ENCODE results near the gene CBLN1.

Gene CBLN1

DNA sequence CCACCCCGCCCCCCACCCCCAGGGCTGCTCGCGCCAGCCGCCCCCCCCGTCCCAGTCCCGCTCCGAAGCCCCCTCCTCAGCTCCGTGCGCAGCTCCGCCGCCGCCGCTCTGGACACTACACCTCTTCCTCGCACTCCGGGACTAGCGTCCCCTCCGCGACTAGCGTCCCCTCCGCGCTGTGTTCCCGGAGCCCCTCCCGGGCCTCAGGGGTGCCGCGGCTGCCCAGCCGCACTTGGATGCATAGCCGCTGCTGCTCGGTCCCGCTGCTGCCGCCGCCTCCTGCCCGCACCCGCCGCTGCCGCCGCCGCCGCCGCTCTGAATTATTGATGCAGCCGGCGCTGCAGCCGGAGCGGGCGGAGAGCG is at the start of gene CBLN1:
Gene CBLN1 (minus strand): TSS at position 359 of the 363 bp plus-strand sequence. CDS start 373 bp downstream, outside the sequence.
- H3K4me1 ChIP-seq (ENCODE audit: control insufficient read depth in 1 of 2, insufficient read depth in 2 of 2, low read length in 2 of 2), result peaks cover 29 to 32% of the 10 kb centered on the region in 2 donors
- H3K27ac ChIP-seq (ENCODE audit: low read depth, low read length), result peak within 1 kb of the TSS; percentile 75
- H3K9ac ChIP-seq (ENCODE audit: low read depth in 1 of 2, low read length in 2 of 2), result peak within 1 kb of the TSS; percentile 39 to 43

DNA sequence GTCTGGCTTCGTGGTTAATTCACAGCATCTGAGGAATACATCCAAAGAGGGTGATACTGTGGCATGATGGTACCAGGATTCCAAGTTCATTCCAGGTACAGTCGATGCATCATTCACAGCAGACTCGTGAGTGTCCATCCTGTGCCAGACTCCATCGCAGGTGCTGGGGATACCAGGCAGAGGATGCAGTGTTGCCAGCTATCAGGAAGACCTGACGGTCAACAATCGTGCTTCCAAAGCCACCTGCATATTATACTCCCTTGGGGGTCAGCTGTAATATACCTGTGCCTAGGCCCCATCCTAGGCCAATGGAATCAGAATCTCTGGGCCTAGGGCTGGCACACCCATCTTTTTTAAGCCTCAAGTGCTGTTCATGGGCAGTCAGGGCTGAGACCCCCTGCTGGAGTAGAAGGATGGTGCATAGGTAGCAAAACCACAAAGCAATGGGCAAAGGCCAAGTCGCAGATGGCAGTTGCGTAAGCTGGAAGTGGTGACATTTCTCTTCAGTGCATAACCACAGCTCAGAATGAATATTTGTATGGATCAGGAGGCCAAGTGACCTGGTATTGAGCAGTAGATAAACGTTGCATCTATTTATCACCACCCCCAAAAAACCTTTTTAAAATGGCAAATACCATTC is 49.0 kb upstream of the CBLN1 start:
- Histone ChIP-seq H3K9me3 (ENCODE audit: control insufficient read depth in 1 of 2, low read length in 2 of 2) (no peaks in the 10 kb centered on the region), H3K36me3 (ENCODE audit: control insufficient read depth in 1 of 2, insufficient read depth in 2 of 2, low read length in 2 of 2) (no peaks in the 10 kb centered on the region), H3K4me1 (ENCODE audit: control insufficient read depth in 1 of 2, insufficient read depth in 2 of 2, low read length in 2 of 2) (no peaks in the 10 kb centered on the region)

More for the DNA sequence above, at the start of gene CBLN1:
- H3K4me3 ChIP-seq (ENCODE audit: low read depth in 1 of 2, low read length in 2 of 2), result peak within 1 kb of the TSS; percentile 68 to 69
- H3K27me3 ChIP-seq (ENCODE audit: control insufficient read depth in 1 of 2, insufficient read depth in 2 of 2, low read length in 2 of 2), result peaks cover 60 to 62% of the 10 kb centered on the region in 2 donors
- no peaks in the 10 kb centered on the region for H3K9me3 ChIP-seq (ENCODE audit: control insufficient read depth in 1 of 2, low read length in 2 of 2)
- no peaks in the 10 kb centered on the region for H3K36me3 ChIP-seq (ENCODE audit: control insufficient read depth in 1 of 2, insufficient read depth in 2 of 2, low read length in 2 of 2)

DNA sequence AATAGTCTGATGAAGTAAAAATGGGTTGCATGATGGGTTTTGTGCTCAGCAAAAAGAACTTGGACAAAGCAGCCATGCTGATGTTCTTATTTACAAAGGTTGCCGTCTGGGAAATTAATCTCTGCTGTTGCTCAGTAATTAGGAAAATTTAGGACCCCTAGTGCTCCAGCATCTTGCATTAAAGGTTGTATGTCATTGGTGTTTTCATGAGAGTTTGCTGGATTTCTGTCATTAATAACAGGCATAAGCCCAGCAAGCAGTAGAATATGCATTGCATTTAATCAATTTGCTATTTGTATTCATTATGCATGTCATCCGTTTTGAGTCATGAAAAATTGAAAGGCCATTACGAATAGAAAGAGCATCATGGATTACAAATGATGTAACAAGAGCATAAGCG is 46.7 kb upstream of the CBLN1 start:
- no peaks in the 10 kb centered on the region for H3K4me1 ChIP-seq (ENCODE audit: control insufficient read depth in 1 of 2, insufficient read depth in 2 of 2, low read length in 2 of 2)
- no peaks in the 10 kb centered on the region for H3K27me3 ChIP-seq (ENCODE audit: control insufficient read depth in 1 of 2, insufficient read depth in 2 of 2, low read length in 2 of 2)
- no peaks in the 10 kb centered on the region for H3K36me3 ChIP-seq (ENCODE audit: control insufficient read depth in 1 of 2, insufficient read depth in 2 of 2, low read length in 2 of 2)
- no peak overlapping the region for H3K27ac ChIP-seq (ENCODE audit: low read depth, low read length)
- H3K9me3 ChIP-seq (ENCODE audit: control insufficient read depth in 1 of 2, low read length in 2 of 2), result no peaks in the 10 kb centered on the region
- no peak overlapping the region for H3K9ac ChIP-seq (ENCODE audit: low read depth in 1 of 2, low read length in 2 of 2)
- H3K4me3 ChIP-seq (ENCODE audit: low read depth in 1 of 2, low read length in 2 of 2), result no peak overlapping the region

More for the DNA sequence above, 49.0 kb upstream of the CBLN1 start:
- H3K4me3 ChIP-seq (ENCODE audit: low read depth in 1 of 2, low read length in 2 of 2), result no peak overlapping the region
- H3K27me3 ChIP-seq (ENCODE audit: control insufficient read depth in 1 of 2, insufficient read depth in 2 of 2, low read length in 2 of 2), result no peaks in the 10 kb centered on the region
- no peak overlapping the region for H3K27ac ChIP-seq (ENCODE audit: low read depth, low read length)
- H3K9ac ChIP-seq (ENCODE audit: low read depth in 1 of 2, low read length in 2 of 2), result no peak overlapping the region

DNA sequence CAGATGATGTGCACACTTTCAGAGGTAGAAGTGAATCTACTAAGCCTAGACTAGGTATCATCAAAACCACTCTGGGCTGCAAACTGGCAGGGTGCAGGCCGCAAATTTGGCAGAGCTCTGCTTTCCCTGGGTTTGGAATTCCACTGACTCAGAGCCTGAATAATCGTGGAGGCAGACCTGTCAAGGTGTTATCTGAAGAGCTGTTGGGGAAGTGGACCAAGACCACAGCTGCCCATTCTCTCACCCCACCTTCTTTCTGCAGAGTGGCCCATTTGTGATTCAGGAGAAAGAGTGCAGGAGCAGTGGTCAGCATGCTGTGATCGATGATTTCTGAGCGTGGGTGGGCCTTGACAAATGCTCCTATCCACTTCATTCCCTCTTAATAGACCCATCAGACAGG is 45.8 kb upstream of the CBLN1 start:
- Histone ChIP-seq H3K27me3 (ENCODE audit: control insufficient read depth in 1 of 2, insufficient read depth in 2 of 2, low read length in 2 of 2) (no peaks in the 10 kb centered on the region), H3K27ac (ENCODE audit: low read depth, low read length) (no peak overlapping the region), H3K4me3 (ENCODE audit: low read depth in 1 of 2, low read length in 2 of 2) (no peak overlapping the region), H3K9me3 (ENCODE audit: control insufficient read depth in 1 of 2, low read length in 2 of 2) (no peaks in the 10 kb centered on the region), H3K4me1 (ENCODE audit: control insufficient read depth in 1 of 2, insufficient read depth in 2 of 2, low read length in 2 of 2) (no peaks in the 10 kb centered on the region), H3K9ac (ENCODE audit: low read depth in 1 of 2, low read length in 2 of 2) (no peak overlapping the region), H3K36me3 (ENCODE audit: control insufficient read depth in 1 of 2, insufficient read depth in 2 of 2, low read length in 2 of 2) (no peaks in the 10 kb centered on the region)

DNA sequence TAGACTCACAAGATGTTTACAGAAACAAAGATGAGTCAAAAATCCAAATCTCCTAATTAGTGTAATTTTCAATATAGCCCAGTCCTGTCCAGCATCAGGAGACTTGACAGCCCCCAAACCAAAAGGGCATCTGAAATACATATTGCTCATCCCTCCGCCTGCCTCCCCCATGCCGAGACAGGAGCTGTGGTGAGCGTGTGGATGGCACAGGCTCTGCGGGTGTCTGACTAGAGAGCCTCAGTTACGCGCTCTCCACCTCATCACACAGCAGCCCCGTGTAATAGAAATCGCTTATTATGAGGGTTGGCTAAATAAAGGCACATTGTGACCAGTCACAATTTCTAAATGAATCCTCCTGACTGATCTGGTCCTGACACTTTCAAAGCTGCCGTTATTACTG is 43.1 kb upstream of the CBLN1 start:
- H3K9ac ChIP-seq (ENCODE audit: low read depth in 1 of 2, low read length in 2 of 2), result no peak overlapping the region
- H3K27ac ChIP-seq (ENCODE audit: low read depth, low read length), result no peak overlapping the region
- no peaks in the 10 kb centered on the region for H3K27me3 ChIP-seq (ENCODE audit: control insufficient read depth in 1 of 2, insufficient read depth in 2 of 2, low read length in 2 of 2)
- no peaks in the 10 kb centered on the region for H3K4me1 ChIP-seq (ENCODE audit: control insufficient read depth in 1 of 2, insufficient read depth in 2 of 2, low read length in 2 of 2)
- H3K9me3 ChIP-seq (ENCODE audit: control insufficient read depth in 1 of 2, low read length in 2 of 2), result no peaks in the 10 kb centered on the region
- no peak overlapping the region for H3K4me3 ChIP-seq (ENCODE audit: low read depth in 1 of 2, low read length in 2 of 2)
- no peaks in the 10 kb centered on the region for H3K36me3 ChIP-seq (ENCODE audit: control insufficient read depth in 1 of 2, insufficient read depth in 2 of 2, low read length in 2 of 2)

DNA sequence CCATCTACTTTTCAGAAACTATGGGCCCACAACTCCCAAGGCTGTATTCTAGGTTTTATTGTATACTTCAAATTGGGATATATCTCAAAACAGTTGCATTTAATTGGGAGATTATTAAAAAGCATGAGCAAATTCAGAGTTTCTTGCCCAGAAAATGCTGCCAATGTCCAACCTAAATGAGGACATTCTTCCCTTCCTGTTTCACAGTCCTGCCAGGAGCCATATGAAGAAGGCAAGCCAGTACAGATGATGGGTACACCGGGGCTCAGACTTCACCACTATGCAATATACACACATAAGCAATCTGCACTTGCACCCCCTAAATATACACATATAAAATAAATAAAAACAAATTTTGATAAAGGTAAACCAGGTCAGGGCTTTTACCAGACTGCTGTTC is 34.0 kb upstream of the CBLN1 start:
- Histone ChIP-seq H3K9ac (ENCODE audit: low read depth in 1 of 2, low read length in 2 of 2) (no peak overlapping the region), H3K27me3 (ENCODE audit: control insufficient read depth in 1 of 2, insufficient read depth in 2 of 2, low read length in 2 of 2) (no peaks in the 10 kb centered on the region), H3K4me3 (ENCODE audit: low read depth in 1 of 2, low read length in 2 of 2) (no peak overlapping the region), H3K9me3 (ENCODE audit: control insufficient read depth in 1 of 2, low read length in 2 of 2) (no peaks in the 10 kb centered on the region), H3K4me1 (ENCODE audit: control insufficient read depth in 1 of 2, insufficient read depth in 2 of 2, low read length in 2 of 2) (no peaks in the 10 kb centered on the region), H3K27ac (ENCODE audit: low read depth, low read length) (no peak overlapping the region), H3K36me3 (ENCODE audit: control insufficient read depth in 1 of 2, insufficient read depth in 2 of 2, low read length in 2 of 2) (no peaks in the 10 kb centered on the region)

DNA sequence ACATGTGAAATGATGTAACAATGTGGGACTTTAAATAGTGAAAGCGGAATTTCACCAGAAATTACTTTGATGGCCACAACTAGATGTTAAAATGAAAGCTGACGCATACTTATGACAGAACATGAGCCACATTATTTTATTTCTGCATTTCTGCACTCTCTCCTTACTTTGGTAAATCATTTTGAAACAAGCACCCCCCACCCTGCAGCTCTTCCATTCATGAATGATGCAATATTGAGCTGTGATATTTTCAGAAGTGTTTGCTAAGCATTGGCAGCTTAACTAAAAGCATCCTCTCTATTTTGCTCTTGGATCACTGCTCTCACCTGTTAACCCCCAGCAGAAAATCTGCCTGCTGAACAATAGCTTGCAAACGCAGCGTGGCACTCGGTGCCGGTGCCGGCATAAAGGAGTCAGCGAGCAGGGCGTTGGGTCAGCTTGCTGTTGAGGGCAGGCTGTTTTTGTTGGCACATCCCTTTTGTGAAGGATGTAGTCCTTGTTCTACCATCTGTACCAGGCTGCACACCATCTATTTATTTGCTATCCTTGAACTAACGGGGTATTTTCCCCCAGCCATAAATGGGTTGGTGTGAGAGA is 30.8 kb upstream of the CBLN1 start:
- Histone ChIP-seq H3K27me3 (ENCODE audit: control insufficient read depth in 1 of 2, insufficient read depth in 2 of 2, low read length in 2 of 2) (no peaks in the 10 kb centered on the region), H3K27ac (ENCODE audit: low read depth, low read length) (no peak overlapping the region), H3K4me3 (ENCODE audit: low read depth in 1 of 2, low read length in 2 of 2) (no peak overlapping the region), H3K36me3 (ENCODE audit: control insufficient read depth in 1 of 2, insufficient read depth in 2 of 2, low read length in 2 of 2) (no peaks in the 10 kb centered on the region), H3K9me3 (ENCODE audit: control insufficient read depth in 1 of 2, low read length in 2 of 2) (no peaks in the 10 kb centered on the region), H3K9ac (ENCODE audit: low read depth in 1 of 2, low read length in 2 of 2) (no peak overlapping the region), H3K4me1 (ENCODE audit: control insufficient read depth in 1 of 2, insufficient read depth in 2 of 2, low read length in 2 of 2) (no peaks in the 10 kb centered on the region)

DNA sequence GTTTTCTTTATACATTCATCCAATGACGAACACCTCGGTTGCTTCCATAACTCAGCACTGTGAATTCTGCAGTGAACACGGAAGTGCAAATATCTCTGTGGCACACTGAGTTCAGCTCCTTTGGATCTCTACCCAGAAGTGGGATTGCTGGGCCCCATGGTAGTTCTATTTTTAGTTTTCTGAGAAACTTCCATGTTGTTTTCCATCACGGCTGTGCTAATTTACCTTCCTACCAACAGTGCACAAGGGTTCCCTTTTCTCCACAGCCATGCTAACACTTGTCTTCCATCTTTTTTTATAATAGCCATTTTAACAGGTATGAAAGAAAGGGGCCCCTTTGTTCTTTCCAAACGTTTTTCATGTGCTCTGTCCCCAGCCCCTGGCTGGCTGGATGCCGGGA is 30.2 kb upstream of the CBLN1 start:
- Histone ChIP-seq H3K27ac (ENCODE audit: low read depth, low read length) (no peak overlapping the region), H3K9ac (ENCODE audit: low read depth in 1 of 2, low read length in 2 of 2) (no peak overlapping the region), H3K4me3 (ENCODE audit: low read depth in 1 of 2, low read length in 2 of 2) (no peak overlapping the region), H3K9me3 (ENCODE audit: control insufficient read depth in 1 of 2, low read length in 2 of 2) (no peaks in the 10 kb centered on the region), H3K27me3 (ENCODE audit: control insufficient read depth in 1 of 2, insufficient read depth in 2 of 2, low read length in 2 of 2) (no peaks in the 10 kb centered on the region), H3K4me1 (ENCODE audit: control insufficient read depth in 1 of 2, insufficient read depth in 2 of 2, low read length in 2 of 2) (no peaks in the 10 kb centered on the region), H3K36me3 (ENCODE audit: control insufficient read depth in 1 of 2, insufficient read depth in 2 of 2, low read length in 2 of 2) (no peaks in the 10 kb centered on the region)

DNA sequence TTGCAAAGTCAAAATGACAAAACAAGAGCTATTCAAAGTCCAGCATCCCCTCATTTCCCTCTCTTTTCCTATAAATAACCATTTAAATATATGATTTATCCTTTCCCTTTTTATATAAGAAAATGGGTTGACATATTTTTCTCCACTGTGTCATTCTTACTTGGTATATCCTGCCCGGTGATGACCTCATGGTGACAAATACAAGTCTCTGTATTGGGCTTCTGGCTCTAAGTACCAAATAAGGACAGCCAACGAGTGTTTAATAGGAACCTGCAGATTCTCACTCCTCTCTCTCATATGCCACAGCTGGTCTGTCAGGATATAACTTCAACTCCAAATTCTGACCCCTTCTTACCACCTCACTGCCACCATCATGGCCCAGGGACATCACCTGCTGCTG is 25.5 kb upstream of the CBLN1 start:
- Histone ChIP-seq H3K36me3 (ENCODE audit: control insufficient read depth in 1 of 2, insufficient read depth in 2 of 2, low read length in 2 of 2) (no peaks in the 10 kb centered on the region), H3K9me3 (ENCODE audit: control insufficient read depth in 1 of 2, low read length in 2 of 2) (no peaks in the 10 kb centered on the region), H3K9ac (ENCODE audit: low read depth in 1 of 2, low read length in 2 of 2) (no peak overlapping the region), H3K27me3 (ENCODE audit: control insufficient read depth in 1 of 2, insufficient read depth in 2 of 2, low read length in 2 of 2) (no peaks in the 10 kb centered on the region), H3K27ac (ENCODE audit: low read depth, low read length) (no peak overlapping the region), H3K4me3 (ENCODE audit: low read depth in 1 of 2, low read length in 2 of 2) (no peak overlapping the region), H3K4me1 (ENCODE audit: control insufficient read depth in 1 of 2, insufficient read depth in 2 of 2, low read length in 2 of 2) (no peaks in the 10 kb centered on the region)

DNA sequence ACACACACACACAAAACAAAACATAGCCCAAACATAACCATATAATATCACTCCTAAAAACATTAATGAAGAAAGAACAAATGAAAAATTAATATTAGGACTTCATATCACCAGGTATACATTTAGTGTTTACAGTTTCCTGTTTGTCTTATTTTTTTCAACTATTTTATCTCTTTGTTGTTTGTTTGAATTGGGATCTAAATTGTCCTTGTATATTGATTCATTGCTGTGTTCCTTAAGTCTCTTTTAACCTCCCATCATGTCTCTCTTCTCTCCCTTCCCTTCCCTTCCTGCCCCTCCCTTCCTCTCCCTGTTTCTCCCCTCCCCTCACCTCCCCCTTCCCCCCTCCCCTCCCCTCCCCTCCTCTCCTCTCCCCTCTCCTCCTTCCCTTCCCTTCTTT is 23.8 kb upstream of the CBLN1 start:
- Histone ChIP-seq H3K27ac (ENCODE audit: low read depth, low read length) (no peak overlapping the region), H3K4me3 (ENCODE audit: low read depth in 1 of 2, low read length in 2 of 2) (no peak overlapping the region), H3K4me1 (ENCODE audit: control insufficient read depth in 1 of 2, insufficient read depth in 2 of 2, low read length in 2 of 2) (no peaks in the 10 kb centered on the region), H3K27me3 (ENCODE audit: control insufficient read depth in 1 of 2, insufficient read depth in 2 of 2, low read length in 2 of 2) (no peaks in the 10 kb centered on the region), H3K36me3 (ENCODE audit: control insufficient read depth in 1 of 2, insufficient read depth in 2 of 2, low read length in 2 of 2) (no peaks in the 10 kb centered on the region), H3K9ac (ENCODE audit: low read depth in 1 of 2, low read length in 2 of 2) (no peak overlapping the region), H3K9me3 (ENCODE audit: control insufficient read depth in 1 of 2, low read length in 2 of 2) (no peaks in the 10 kb centered on the region)

Measured in duodenal mucosa (tissue), 2 donors.